ENCODE data around the gene ITIH4.

Gene ITIH4

DNA sequence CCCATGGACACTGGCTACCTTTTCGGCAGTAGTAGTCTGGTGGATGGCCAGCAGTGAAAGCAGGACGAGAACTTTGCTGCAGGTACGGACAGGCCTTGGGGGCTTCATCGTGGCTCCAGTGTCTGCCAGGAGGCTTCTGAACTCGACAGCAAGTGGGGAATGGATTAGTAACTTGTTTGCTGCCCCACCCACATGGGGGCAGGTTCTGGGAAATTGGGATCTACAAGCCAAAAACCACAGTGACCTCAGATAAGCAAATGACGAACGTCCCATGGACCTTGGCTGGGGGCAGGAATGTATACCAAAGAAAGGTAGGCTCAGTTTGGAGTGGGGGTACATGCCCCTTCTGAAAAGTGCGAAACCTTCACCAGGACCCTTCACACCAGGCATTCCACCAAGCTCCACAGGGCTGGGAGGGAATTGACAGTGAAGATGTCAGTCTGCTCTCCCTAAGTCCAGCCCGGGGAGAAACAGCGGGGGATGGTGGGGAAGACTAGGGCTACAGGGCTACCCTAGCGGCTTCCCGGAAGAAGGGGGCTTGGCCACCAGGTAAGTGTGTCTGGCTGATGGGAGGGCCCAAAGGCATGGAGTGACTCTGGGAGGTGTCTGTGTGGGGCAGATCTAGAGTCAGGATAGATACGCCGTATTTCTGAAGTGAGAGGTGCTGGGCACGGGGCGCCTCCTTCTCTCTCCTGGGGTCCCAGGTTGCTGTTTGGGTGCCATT, at the start of gene ITIH4:
TSS of gene ITIH4 (minus strand) at position 138 of the 724 bp plus-strand sequence. CDS start at position 108, 30 bp downstream.
- DNase-seq = no peak

GRCh38 chr3:52880047-52880446, 49.6 kb upstream of the ITIH4 start:
- no peak for DNase-seq

DNA sequence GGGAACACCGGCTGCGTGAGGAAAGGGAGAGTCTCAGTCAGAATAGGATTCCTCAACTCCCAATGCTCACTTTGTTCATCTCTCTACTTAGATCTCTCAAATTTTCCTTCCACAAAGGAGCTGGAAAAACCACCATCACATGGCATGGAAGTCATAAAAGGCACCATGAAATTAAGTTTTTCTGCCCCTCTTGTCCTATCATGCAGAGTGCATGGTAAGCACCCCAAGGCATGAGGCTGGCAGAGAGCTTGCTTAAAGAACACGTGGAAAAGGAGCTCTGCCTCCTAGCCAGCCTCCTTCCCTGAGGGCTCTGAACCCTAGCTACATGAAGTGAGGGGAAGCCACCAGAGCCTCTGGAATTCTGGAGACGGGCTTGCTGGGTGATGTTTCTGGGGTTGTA, 49.1 kb upstream of the ITIH4 start:
- no peak for DNase-seq

DNA sequence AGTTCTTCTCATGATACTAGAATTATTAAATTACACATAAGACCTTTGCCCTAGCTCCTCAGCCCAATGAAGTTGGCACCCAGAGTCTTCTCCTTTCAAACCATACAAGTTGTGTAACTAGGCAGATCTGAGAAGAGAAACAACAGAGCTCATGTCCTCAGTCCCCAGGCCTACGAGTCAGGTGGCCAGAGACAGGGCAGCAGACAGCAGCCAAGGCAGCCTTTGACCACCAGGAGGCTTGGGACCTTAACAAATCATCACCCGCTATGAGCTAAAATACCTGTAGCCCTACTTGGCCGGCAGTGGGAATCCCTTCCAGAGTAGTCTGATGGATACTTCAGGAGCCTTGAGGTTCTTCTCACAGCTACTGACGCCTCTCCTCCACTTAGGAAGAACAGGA, 48.6 kb upstream of the ITIH4 start:
- DNase-seq = no peak

GRCh38 chr3:52877085-52877484, 46.6 kb upstream of the ITIH4 start:
- DNase-seq = no peak

DNA sequence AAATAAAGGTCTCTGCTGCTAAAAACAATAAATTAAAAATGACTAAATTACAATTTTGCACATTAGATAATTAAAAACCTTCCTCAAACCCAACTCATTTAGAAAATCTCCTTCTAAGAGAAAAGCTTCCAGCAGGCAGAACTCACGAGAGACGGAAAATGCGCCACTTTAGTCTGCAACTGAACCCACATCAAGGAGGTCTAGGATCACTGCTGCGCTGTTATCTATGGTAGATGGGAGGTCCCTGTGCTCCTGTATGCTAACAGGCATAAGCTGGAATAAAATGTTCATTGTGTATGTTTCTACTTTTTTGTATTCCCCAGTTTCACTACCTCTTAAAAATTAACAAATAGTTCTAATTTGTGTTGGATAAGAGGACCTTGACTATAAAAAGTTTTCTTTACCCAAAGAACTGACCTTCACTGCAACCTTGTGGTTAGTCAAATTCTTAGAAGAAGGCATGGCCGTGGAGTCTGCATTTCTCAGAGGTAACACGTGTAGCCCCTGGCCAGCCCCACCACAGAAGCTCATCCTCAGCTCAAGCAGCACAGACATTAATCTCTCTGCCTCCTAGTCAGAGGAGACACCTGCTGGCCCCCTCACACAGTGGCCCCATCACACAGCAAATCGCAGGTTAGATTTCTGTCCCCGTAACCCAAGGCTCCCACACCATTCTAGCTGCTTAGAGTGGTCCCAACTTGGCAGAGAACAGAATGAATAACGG, 44.6 kb upstream of the ITIH4 start:
- no peak for DNase-seq

DNA sequence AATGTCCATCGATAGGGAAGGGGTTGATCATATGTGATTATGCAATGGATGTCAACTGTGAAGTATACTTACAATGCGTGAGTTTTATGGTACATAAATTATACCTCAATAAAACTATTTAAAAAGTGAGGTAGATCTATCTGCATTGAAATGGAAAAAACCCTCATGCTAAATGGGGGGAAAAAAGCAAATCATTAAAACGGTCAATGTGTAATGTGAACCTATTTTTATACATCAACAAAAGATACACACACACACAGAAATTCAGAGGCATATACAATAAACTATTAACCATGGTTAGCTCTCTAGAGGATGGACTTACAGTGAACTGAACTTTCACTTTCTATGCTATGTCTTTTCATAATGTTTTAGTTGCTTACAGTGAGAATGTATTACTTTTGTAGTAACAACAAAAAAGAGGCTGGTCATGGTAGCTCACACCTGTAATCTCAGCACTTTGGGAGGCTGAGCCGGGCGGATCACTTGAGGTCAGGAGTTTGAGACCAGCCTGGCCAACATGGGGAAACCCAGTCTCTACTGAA, 43.8 kb upstream of the ITIH4 start:
- DNase-seq = no peak

GRCh38 chr3:52873433-52874159, 43.1 kb upstream of the ITIH4 start:
- DNase-seq = peak in 5 of 51 donors; percentile 16 to 28 (median 25)

DNA sequence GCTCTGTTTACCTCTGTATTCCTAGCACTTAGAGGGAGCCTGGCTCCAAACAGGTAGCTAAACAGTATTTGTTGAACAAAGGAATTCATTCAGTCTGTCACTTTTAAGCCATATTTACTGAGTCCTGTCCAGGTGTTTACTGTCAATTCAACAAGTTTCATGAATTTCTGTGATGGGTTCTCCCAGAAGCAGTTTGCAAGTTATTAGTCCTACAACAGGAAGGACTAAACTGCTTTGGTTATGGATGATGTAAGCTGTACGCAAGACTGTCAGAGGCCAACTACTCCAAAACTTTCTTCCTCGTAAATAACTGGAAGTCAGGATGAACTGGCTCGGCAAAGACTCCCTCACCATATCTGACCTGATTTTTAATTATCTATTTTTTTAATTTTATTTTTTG, 41.8 kb upstream of the ITIH4 start:
- DNase-seq = no peak

DNA sequence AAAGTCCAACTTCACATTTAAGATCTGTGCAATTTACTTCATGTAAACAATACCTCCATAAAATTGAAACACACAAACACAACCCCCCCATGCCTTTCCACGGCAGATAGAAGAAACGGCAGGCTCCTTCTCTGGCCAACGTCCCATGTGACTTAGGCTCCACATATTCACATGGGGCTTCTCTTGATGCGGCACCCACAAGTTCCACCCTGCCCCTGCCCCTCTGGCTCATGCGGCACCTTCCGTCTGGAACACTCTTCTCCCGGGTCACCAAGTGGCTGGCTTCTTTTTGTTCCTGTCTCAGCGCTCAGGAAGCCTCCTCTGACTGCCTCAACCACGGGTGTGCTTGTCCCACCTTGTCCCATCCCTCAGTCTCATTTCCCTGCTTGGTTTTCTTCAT, 41.3 kb upstream of the ITIH4 start:
- no peak for DNase-seq

GRCh38 chr3:52870471-52870870, 40.0 kb upstream of the ITIH4 start:
- DNase-seq = no peak

GRCh38 chr3:52866427-52866826, 36.0 kb upstream of the ITIH4 start:
- DNase-seq = no peak

DNA sequence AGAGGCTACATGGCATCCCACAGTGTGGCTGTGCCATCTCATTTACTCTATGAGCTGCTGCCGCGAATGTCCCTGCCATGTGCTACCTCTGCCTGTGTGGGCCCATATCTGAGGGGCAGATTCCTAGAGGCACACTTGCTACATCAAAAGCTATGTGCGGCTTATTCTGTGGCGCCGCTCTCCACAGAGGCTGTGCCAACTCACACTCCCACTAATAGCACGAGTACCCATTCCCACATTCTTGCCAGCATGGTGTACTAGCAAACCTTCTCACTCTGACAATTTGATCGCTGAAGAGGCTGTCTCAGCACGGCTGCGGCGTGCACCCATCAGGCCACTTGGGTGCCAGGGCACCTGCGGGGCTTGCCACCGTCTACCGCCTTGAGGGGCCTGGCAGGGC, 35.5 kb upstream of the ITIH4 start:
- peak in 1 of 51 donors; percentile 35 for DNase-seq

DNA sequence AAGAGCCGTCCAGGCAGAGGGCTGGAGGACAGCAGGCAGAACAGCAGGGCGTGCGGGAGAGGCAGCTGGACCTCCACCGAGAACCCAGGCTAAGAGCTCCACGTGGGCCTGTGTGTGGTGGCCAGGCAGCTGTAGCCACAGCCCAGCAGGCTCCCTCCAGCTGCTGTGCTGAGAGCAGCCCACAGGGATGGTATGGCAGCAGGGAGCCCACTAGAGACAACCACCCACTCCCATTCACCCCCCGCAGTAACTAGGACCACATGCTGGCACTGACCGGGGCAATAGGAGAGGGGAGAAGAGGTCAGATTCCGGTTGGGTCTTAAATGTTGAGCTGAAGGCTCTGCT, 29.9 kb upstream of the ITIH4 start:
- DNase-seq = no peak

DNA sequence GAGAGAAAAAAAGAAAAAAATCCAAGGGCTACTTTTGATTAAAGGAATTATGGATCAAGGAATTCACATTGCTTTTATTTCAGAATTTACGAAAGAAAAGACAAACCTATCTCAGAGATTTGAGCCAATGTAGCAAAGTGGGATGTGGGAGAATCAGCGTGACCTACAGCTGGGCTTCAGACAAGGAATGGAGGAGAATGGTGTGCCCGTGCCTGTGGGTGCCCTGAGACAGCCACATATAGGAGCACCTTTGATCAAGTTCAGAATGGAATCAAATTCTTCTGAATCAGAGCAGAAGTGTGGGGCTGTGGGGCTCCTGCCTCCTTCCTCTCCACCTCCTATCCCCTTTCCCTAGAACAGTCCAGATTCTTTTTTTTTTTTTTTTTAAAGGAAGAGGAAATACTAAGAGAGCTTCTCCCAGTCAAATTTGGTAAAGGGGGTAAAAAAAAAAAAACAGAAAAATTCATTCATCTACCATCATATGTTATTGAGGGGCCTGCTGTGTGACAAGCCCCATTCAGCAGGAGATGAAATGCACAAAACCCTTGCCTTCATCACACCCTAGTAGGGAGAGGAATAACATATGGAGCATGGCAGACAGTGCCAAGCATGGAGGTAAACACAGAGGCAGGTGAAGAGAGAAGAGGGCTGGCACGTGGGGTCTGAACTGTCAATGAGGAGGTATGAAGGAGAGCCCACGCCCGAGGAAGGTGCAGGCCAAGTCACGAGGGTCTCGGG, 29.4 kb upstream of the ITIH4 start:
- DNase-seq = no peak

DNA sequence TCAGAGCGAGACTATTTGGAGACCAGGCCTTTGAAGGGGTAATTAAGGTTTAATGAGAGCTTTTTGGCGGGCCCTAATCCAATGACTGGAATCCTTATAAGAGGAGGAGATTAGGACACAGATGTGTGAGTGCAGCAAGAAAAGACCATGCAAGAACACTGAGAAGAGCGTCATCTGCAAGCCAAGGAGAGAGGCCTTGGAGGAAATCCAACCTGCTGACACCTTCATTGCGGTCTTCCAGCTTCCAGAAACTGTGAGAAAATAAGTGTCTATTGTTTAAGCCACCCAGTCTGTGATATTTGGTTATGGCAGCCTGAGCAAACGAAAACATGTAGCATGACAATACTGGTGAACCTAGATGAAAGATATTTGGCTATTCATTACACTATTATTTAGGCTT, 27.4 kb upstream of the ITIH4 start:
- no peak for DNase-seq

DNA sequence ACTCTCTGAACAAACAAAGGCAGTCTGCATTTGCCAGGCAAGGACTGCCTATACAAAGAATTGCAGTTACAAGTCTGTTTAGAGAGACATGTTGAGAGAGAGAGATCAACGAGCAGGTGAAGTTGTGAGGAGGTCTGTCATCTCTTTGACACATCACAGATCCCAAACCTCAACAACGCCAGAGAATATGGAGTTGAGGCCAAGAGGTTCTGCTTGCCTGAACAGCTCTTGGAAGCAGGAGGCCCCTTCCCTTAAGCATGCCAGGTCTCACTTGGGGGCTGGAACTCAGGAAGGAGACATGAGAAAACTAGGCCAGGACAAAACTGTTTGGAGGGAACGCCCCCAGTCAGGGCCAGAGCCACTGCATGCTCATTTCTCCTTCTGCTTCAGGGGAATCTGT, 26.7 kb upstream of the ITIH4 start:
- no peak for DNase-seq

DNA sequence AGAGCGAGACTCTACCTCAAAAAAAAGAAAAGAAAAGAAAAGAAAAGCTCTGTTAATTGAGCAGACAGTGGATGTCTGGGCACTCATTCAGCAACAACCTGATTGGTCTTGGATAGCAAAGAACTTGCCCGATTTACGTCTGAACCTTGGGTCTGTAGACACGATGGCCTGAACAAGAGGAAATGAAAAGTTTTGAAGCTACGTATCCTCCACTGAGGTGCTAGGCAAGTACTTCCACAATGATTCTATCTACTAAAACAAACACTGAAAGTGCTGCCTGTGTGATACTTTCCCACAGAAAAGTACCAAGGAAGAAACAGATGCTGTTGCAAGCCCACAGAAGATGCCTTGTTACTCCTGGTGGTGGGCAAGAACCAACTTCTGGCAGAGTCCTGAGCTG, 26.2 kb upstream of the ITIH4 start:
- DNase-seq = no peak

DNA sequence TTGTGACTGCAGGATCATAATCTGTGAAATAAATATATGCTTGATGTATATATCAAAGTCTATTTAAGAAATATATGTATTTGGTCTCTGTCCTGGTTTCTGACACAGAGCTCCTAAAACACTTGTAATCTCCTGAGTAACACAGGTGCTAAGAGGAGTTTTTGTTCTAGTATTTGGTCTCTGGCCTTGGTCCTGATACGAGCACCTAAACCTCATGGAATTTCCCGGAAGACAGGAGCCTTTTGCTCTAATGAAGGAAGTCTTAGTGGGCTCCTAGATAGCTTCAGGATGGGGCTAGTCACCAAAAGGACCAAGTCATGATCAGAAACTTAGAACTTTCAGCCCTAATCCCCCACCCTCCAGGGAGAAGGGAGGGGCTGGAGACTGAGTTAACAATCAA, 23.5 kb upstream of the ITIH4 start:
- DNase-seq = no peak

DNA sequence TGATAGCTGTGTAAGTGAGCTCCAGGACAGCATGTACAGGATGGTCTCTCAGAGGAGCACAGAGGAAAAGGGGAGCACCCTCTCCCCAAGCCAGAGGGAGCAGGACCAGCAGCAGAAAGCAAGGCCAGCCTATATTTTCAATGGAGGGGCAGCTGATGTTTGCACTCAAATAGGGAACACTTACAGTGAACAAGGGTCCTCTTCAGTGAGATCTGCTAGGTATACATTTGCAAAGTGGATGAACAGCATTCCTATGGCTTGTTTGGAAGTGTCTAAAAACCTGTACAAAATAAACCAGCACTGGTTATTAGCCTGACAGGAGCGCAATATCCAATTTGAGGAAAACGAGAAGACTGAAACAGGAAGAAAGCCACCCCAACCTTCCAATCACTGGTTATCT, 21.9 kb upstream of the ITIH4 start:
- no peak for DNase-seq

DNA sequence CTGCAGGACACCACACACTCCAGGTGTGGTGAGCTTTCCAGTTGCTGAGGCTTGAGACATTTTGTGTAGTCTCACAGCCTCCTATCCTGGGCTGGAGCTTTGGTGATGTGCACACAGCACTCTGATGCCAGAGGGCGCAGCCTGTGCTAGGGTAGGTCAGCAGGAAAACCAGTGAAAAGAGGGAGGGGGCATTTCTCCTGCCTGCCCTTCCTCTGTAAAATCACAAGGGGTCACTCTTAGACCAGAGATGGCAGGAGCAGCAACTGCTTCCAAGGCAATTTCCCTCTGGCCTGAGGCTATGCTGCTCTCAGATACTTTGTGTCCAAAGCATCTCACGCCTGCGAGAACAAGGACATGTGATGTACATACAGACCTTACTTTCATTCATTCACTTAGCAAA, 20.9 kb upstream of the ITIH4 start:
- DNase-seq = peak in 5 of 51 donors; percentile 10 to 28 (median 16)

- no peak for DNase-seq
Measured at GRCh38 chr3:52849656-52850055, 19.2 kb upstream of the ITIH4 start.
